Measurements from ENCODE around the gene KDM4C.

Gene KDM4C

DNA sequence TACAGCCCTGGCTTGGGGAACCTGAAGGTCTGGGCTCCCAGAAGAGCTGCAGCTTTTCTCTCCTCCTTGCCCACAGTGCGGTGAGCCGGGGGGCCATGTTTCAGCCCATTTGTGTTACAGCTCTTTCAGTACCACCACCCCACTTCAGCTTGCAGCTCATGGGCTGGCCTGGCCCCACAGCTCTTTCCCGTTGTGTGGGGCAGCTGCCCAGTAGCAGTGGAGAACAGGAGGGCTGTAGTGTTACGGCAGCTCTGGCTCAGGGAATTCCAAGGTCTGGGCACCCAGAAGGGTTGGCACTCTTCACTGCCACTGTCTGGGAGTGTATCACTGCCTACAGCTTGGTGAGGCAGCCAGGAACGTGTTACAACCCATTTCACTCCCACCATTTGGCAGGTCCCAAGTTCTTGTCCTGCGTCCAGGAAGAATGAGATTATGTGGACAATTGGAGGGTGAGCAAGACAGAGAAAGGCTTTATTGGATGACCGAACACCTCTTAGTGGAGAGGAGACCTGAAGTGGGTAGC is 390.5 kb downstream of the KDM4C start:
- DNase-seq = no peak

DNA sequence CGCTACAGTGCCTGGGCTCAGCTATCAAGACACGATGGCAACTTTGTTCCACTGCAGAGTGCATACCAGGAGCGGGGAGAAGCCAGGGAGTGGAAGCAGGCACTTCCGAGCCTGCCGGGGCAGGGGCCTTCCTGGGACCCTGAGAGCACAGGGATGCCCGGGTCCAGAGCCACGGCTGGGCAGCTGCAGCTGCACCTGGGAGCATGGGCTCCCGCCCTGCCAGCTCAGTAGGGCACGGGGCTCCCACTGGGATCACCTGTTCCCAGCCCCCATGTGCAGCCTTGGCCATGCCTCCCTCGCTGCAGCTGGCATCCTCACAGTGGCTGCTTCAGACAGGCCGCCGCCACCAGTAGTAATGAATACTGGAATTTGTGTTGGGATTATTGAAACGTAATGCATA is 391.5 kb downstream of the KDM4C start:
- no peak for DNase-seq

DNA sequence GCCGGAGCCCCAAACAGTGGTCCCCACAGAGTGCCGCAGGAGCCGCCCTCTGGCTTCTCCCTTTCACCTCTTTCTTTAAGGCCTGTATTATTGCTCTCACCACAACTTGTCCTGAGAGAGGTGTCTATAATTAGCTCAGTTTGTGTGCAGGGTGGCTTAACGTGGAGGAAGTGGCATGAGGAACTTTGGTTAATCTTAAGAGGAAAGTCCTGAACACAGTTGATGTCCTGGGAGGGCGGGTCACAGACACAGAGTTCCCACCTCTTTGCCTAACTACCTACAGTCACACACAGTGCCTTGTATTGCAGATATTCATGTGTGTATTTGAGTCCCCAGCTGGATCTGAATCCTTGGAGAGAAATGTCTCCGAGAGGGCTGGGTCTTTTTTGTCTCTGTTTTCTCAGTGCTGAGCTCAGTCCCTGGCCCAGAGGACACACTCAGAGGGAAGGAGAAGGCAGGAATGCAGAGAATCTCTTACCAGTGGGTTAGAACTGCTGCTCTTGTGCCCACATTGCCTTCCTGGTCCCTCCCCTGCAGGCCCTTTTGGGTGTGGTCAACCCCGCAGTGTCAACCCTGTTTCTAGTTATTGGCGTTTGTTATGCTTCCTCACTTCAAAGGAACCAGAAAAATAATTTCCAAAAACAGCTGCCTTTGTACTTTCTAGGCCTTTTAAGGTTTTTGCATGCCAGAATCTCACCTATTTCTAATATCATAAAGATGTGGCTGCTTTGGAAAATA is 392.5 kb downstream of the KDM4C start:
- no peak for DNase-seq

DNA sequence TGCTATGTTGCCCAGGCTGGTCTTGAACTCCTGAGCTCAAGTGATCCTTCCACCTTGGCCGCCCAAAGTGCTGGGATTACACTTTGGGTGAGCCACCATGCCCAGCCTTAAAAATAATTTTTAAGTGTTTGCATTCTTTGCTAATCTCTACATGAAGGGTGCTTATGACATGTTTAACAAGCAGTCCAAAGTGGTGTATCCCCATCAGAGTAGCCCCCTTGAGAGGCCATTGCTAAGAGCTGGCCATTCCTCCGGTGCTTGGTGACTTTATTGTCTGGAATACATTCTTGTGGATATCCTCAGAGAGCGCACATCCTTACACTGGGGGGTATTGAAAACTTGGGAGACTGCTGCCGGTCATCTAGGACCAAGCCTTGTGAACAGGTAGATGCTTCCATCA is 395.4 kb downstream of the KDM4C start:
- no peak for DNase-seq

DNA sequence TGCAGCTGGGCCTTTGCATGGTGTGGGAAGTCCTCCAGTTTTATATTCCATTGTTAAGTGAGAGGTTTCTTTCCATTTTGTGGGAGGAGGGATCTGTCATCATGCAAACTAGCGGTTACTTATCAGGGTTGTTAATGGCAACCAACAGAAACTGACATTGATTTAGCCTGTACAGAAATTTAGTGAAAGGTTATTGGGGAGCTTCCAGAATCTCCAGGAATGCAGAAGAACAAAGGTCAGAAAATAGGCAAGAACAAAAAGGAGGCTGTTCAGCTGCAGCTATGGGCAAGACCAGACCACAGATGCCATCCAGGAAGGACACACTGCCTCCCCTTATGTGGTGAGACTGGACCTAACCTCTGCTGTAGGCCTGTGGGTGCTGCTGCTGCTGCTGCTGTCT is 395.8 kb downstream of the KDM4C start:
- no peak for DNase-seq

DNA sequence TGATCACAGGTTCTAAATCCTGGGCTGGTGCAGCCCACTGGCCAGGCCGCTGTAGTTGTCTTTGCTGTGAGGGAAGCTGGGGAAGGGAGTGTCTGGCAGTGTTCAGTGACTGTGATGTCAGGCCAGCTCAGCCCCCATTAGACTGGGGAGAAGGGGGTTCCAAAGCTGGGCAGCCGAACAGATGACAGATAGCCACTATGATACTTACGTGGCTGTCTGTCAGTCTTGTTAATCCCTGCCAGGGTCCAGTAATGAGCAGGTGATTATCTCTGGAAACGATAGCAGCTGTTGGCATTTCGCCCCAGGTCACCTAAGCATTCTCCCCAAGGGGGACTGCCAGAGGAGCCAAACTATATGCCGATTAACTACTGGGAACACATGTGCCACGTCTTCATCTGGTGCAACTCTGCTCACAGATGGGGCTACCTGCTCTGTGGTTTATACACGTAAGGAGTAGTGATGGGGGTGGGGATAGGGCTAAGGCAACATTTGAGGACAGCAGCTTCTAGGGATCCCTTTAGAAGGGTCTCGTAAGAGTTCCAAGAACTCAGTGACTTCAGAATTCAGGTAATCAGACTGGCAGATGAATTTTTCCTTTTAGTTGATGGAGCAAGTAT is 396.3 kb downstream of the KDM4C start:
- DNase-seq = no peak

DNA sequence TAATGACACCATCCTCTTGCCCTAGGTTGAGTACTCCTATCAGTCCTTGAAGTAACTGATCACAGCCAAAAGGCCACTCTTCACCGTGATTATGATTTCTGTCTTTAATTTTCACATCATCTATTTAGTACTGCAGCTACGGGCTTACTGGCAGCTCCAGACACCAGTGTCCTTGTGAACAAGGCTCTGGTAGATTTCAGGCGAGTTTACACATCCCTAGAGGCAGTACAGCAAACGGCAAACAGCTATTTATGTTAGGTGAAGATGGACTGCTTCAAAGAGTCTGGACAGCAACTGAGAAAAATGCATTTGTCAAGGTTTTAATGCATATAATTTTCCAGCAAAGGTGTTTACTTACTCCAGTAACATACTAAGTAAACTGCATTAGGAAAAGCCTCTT is 396.9 kb downstream of the KDM4C start:
- DNase-seq = no peak

DNA sequence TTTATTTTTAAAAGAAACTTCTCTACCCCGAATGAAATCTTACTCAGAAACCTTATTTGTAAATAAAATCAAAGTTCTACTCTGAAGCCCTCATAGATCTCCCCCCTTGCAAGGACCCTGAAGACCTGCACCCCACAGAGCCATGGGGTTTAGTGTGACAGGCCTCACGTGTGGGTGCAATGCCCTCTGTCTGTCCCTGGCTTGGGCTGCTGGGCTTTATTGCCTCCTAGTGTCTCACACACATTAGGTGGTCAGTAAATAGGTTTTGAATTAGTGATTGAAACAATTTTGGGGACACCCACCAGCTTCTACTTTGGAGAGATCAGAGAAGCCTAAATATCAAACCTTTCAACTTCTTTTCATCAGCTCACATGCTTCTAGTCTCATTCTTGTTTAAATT is 403.7 kb downstream of the KDM4C start:
- DNase-seq = no peak

DNA sequence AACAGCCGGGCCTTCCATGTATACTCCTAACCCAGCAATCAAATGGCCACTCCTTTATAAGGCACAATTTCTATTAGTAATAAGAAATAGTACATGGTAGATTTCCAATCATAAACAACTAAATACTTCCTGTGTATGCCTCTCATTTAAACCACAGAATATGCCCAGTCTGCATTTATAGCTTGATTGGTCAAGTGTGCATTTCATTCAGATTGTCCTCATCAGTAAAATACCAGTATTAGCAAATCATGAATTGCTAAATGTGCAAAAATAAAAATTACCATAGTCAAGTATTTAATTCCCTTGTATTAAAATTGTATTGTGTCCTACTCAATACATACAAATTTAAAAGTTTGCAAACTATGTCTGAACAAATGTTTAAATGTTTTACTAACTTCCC is 406.2 kb downstream of the KDM4C start:
- no peak for DNase-seq

DNA sequence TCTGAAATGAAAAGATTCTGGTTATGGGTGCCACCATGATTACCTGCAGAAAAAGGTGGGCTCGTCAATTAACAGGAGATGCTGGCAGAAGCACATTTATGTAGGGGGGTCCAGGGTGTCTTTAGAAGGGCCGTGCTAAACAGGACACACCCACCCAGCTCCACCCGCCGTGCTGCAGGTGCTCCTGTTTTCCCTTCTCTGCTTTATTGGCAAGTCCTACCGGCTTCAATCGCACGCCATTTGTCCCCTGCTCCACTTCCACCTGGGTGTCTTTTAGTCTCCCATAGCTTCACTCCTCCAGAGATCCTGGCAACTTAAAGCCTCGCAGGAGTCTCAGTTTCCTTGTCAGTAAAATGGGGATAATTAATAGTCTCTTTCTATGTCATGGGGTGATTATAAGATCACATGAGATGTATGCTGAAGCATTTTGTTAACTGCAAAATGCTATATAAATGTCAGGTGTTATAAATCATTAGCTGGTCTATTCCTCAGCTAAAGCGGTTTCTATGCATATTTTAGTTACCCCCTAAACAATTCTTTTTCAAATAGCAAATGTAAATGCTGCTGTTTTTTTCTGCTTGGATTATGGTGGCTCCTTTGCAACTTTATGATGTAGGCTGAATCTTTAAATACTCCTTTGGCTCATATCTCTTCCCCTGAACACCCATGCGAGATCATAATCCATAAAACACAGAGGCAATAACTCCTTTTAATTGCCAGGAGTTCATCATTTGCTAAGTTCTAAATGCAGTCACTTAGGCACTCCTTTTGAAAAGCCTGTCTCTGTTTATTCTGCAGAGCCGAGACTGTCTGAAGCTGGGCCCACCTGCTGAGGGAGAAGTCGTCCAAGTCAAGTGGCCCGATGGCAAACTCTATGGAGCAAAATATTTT is 406.9 kb downstream of the KDM4C start:
- DNase-seq = no peak

DNA sequence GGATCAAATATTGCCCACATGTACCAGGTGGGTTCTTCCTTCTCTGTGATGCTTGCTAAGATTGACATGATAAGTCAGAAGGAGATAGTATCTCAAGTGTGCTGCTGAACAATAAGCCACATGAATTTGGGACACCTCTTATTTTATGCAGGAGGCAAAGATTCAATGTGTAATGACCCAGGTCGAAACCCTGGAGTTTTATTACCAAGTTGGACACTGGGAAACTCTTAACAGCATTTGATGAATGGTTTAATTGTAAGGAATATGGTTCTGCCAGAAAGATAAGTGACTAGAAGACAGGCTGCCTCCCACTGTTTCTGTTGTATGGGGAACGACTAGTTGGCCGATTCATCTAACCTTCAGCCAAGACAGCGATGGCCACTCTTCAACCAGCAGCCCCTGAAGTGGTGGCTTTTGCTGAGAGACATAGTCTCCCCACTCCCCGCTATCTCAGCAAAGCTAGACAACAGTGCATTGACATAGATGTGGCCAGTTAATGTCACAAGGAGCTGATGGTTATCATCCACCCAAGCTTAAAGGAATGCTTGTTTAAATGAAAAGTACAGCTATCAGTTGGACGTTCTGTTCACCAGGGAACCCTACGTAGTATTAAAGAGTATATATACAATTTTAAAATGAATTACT is 407.7 kb downstream of the KDM4C start:
- DNase-seq = no peak

DNA sequence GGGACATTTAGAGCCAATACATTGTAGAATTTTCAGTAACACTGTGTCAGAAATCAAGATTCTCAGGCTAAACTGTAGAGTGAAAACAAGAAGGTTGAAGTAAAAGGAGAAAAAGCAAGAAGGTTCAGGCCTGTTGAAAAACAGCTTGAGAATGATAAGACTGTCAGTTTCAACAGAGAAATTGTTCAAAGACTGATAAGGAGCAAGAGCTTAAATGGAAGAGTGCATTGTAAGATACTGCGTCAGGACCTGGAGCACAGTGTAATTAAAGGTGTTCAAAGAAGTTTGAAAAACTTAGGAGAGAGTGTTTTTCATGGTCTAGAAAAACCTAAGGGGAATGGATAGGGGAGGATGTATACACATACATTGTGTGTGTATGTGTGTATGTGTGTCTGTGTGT is 408.3 kb downstream of the KDM4C start:
- DNase-seq = no peak

DNA sequence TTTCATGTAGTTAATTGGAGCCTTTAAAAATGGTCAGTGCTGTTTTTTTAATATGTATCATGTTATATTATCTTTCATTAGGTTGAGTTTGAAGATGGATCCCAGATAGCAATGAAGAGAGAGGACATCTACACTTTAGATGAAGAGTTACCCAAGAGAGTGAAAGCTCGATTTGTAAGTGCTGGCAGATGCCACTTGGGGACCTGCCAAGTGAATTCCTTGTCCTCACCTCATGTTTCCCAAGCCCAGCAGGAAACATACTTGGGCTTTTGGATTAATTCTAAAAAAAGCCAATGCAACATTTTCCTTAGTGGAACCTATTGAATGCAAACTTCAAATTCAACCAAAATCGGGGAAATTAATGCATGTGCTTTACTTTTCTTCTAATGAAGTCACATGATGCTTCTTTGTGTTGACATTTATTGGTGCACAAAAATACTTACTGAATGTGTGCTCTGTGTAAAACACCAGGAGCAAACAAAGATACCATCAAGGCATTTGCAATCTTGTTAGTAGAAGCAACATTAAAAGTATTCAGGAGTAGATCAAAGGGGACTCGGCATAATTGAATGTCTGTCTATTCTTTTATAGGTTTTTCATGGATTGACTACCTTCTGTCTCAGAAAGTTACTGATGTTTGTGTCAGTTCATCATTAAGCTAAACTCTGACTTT is 412.1 kb downstream of the KDM4C start:
- DNase-seq = no peak

DNA sequence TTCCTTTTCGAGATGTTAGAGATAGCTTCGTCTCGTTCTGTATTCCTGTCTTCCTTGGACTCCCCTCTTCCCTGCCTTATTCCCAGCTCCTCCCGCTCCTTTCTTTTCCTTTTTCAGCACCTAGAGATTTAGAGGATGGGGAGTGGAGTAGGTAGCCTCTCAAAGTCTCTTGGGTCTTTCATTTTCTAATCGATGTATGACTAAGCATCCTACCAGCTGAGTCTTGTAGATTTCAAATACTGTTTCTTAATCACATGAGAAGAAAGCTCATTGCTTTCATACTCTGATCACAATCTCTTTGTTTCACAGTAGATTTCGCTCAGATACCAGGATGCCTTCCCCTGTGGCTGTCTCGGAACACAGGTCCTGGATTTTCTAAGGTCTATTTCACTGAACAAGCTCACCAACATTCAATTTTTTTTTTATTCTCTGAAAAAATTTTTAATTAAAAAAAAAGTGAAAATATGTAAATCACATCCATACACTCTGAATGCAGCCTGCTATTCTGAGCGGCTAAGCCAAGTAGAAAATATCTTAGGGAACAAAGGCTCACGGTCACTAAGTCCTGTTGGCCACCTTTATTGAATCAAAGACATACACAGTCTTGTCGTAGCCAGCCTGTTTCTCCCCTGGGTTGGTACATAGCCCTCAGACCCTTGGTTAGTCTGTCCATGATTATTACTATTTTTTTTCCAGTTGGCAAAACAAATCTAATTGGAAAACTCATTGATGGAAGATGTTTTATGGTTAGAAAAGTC is 413.8 kb downstream of the KDM4C start:
- no peak for DNase-seq

DNA sequence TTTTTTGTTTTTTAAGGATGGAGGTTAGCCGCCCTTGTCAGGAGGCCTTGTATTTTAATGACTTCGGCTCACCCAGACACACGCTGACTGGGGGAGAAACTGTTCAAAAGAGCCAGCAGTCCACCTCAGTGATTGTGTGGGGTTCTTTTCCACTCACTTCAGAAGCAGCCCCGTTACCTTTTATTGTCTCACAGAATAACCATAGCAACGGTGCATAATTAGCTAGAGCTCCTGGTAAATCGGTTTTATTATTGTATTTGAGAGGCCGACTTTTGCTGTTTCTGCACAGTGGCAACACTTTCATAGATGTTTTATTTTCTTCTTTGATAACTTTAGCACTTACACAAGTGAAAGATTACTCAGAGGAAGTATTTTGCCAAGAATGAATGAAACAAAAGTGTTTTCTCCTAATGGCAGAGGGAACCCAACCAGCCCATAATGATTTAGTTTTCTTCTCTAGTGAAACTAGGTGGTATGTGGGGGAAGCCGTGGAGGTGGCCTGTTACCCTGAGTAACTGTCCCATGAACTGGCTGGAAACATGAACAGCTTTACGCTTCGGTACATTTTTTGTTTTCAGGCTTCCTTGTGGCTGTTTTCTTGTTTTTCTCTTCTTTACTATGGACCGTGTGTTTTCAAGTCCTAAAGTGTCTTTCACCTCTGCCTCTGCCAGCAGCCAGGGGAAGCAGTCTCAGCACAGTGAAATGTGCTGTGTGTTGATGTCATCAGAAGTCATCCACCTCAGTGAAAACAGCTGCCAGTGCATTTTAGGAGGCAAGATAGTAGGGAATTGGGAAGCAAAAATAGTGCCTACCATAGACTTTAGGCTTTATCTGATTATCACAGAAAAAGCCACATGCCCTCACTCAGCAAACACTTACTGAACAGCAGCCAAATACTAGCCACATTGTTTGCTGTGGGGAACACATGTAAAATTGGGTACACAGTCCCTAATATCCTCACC is 414.7 kb downstream of the KDM4C start:
- DNase-seq = no peak

DNA sequence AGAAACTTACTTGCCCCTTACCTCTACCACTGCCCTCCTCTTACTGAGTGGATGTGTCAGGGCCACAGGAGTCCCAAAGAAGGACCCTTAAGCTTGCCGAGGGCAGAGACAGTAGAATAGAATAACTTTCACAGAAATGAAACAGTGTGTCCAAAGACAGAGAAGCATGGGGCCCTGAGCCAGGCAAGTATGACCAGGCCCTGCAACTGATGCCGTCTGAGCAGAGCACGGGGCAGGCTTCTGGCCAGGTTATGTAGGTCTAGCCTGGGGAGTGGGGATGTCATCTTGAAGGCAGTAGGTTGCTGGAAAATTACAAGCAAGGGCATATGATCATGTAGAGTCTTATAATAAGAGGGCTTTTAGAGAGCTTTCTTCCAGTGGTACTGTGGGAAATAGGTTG is 415.4 kb downstream of the KDM4C start:
- DNase-seq = no peak

DNA sequence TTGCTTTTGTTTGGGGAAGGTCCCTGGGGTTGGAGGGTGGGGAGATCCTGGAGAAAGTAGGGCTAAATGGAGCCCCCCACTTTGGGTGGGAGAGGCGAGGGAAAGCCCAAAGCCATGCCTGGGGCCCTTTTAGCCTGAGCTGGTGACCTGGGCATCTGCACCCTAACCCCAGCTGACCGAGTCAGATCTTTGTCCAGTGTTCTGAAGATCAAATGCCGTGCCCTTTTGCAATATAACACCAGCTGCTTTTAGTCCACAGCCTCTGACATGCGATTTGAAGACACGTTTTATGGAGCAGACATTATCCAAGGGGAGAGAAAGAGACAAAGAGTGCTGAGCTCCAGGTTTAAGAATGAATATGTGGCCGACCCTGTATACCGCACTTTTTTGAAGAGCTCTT is 416.5 kb downstream of the KDM4C start:
- no peak for DNase-seq

DNA sequence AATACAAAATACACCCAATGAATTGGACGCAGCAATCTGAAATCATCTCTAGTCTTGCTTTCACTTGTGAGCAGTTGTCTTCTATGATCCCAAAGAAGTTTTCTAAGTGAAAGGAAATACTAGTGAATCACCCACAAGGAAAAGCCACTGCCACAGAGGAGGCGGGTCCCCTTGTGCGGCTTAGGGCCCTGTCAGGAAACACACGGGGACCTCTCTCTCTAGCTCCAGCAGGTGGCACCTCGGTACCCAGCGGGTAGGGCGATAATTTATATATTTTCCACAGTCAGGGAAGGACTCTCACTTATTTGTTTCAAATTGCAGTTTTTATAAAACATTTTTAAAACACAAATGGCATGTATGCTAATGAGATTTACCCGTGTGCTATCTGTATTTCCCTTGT is 417.1 kb downstream of the KDM4C start:
- DNase-seq = no peak

DNA sequence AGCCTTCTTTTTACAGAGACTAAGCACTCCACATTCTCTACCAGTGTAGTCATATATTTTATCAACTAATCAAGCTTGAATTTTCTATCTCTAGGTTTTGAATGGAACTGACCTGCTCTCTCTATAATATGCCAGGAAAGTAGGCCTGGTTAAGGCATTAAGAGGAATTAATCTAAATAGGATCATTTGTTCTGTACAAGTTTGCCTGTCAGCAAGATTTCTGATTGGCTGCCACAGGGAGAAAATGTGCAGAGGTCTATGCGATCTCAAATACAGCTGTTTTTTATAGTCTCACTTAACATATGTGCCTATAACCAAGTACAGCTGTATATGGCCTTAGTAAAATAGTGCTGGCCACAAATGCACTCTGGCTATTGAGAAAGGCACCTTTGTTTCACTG is 418.8 kb downstream of the KDM4C start:
- DNase-seq = no peak

DNA sequence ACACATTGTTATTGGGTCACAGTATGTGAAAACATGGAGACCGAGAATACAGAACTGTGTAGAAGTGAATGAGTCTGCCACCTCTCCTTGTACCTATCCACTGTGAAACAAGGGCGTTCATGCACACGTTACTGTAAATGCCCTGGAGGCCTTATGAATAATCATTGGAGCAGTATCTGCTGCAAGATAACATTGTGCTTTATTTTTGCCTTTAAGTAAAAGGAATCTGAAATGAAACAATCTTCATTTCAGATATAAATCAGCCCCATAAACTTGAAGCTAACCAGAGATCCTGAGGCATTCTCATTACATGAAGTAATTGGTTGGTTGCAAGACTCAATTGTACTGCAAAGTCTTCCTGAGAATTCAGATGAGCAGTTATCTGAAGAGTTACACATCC is 419.6 kb downstream of the KDM4C start:
- DNase-seq = no peak

DNA sequence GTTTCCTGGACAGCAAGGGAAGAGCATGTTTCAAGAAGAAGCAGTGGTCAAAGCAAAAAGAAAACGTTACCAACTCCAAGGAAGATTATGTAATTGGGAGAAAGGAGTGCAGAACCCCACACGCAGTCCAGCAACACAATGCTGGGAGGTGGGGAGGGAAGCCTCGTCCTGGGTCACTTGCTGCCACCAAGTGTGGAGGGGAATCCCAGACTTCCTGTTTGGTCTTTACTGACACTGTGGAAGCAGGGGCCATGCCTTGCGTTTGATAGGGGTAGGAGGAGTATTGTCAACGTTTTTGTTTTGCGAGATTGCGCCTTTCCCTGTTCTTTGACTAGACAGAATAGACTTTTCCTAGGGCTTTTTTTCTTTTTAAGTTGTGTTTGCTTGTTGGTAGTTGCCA is 421.0 kb downstream of the KDM4C start:
- DNase-seq = no peak

Measured in stimulated activated CD4-positive, alpha-beta T cell treated with anti-CD3 and anti-CD28 coated beads, Interleukin-4, amount 100 ng/mL, for 4 hours (primary cell).